ENCODE data around the gene KRT8. TPM values are rescaled to one million over a fixed set of nuclear protein-coding genes. Genes with fewer than 3 reads are reported as not detected.
A peak's percentile ranks its signal among the peaks of the same experiment; 100 is the strongest.

KRT8 gene
- total and polyA plus RNA-seq, 2 of the 13 experiments (the other 11 are each of a cell fraction or from before 2014, with no cell fraction given) = 498 to 718 TPM

DNA sequence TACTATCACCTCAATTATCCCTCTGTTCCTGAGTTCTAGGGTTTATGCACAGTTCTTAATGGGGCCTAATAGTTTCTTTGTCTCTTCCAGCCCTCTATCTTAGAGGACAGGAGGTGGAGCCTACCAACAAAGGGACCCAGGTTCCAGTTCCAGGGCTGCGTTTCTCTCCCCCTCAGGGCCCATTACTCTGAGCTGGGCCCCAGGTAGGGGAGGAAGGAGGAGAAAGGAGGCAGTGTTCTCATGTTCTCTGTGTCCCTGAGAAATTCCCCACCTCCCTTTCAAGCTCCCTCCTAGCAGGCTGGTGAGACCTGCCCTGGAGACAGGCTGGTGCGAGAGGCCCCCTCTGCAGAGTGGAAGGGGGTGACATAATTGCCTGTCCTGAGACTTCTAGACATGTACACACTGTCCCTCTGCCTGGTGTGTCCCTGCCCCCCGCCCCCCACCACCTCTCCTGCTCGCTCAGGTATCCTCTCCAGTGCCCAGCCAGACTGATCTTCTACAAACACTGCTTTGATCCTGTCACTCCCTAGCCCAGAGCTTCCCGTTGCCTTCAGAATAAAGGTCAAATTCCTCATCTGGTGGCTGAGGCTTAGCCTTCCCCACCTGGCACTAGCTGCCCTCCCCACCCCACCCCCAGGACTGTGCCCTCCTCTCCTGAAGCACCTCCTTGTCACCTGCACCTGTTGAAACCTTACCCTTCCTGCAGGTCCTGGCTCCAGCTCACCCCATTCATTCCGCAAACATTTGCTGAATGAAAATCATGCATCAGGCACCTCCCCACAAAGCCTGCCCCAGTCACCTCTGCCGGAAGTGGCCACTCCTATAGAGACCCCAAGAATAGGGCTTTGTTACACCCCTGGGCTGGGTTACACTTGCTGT is 21.1 kb upstream of the KRT8 start (continued):
- TF ChIP-seq, protein P1, sequence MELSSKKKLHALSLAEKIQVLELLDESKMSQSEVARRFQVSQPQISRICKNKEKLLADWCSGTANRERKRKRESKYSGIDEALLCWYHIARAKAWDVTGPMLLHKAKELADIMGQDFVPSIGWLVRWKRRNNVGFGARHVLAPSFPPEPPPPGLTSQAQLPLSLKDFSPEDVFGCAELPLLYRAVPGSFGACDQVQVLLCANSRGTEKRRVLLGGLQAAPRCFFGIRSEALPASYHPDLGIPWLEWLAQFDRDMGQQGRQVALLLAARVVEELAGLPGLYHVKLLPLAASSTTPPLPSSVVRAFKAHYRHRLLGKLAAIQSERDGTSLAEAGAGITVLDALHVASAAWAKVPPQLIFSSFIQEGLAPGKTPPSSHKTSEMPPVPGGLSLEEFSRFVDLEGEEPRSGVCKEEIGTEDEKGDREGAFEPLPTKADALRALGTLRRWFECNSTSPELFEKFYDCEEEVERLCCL (CRISPR knock-in tag; IDR thresholded peaks at IDR 0.05; ENCODE audit: borderline replicate concordance) = no peak
- TF ChIP-seq, protein P2, sequence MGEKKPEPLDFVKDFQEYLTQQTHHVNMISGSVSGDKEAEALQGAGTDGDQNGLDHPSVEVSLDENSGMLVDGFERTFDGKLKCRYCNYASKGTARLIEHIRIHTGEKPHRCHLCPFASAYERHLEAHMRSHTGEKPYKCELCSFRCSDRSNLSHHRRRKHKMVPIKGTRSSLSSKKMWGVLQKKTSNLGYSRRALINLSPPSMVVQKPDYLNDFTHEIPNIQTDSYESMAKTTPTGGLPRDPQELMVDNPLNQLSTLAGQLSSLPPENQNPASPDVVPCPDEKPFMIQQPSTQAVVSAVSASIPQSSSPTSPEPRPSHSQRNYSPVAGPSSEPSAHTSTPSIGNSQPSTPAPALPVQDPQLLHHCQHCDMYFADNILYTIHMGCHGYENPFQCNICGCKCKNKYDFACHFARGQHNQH (CRISPR knock-in tag; IDR thresholded peaks at IDR 0.05) = no peak
- TF ChIP-seq ZNF441 (CRISPR knock-in tag; IDR thresholded peaks at IDR 0.05; ENCODE audit: borderline replicate concordance) (no peak), ZC3H13 (CRISPR knock-in tag; IDR thresholded peaks at IDR 0.05) (0 out of 2 replicates have a peak, but pooled peaks have one; percentile 39), RCOR2 (CRISPR knock-in tag; IDR thresholded peaks at IDR 0.05) (0 out of 2 replicates have a peak, but pooled peaks have one; percentile 12)
- TF ChIP-seq, protein P3, sequence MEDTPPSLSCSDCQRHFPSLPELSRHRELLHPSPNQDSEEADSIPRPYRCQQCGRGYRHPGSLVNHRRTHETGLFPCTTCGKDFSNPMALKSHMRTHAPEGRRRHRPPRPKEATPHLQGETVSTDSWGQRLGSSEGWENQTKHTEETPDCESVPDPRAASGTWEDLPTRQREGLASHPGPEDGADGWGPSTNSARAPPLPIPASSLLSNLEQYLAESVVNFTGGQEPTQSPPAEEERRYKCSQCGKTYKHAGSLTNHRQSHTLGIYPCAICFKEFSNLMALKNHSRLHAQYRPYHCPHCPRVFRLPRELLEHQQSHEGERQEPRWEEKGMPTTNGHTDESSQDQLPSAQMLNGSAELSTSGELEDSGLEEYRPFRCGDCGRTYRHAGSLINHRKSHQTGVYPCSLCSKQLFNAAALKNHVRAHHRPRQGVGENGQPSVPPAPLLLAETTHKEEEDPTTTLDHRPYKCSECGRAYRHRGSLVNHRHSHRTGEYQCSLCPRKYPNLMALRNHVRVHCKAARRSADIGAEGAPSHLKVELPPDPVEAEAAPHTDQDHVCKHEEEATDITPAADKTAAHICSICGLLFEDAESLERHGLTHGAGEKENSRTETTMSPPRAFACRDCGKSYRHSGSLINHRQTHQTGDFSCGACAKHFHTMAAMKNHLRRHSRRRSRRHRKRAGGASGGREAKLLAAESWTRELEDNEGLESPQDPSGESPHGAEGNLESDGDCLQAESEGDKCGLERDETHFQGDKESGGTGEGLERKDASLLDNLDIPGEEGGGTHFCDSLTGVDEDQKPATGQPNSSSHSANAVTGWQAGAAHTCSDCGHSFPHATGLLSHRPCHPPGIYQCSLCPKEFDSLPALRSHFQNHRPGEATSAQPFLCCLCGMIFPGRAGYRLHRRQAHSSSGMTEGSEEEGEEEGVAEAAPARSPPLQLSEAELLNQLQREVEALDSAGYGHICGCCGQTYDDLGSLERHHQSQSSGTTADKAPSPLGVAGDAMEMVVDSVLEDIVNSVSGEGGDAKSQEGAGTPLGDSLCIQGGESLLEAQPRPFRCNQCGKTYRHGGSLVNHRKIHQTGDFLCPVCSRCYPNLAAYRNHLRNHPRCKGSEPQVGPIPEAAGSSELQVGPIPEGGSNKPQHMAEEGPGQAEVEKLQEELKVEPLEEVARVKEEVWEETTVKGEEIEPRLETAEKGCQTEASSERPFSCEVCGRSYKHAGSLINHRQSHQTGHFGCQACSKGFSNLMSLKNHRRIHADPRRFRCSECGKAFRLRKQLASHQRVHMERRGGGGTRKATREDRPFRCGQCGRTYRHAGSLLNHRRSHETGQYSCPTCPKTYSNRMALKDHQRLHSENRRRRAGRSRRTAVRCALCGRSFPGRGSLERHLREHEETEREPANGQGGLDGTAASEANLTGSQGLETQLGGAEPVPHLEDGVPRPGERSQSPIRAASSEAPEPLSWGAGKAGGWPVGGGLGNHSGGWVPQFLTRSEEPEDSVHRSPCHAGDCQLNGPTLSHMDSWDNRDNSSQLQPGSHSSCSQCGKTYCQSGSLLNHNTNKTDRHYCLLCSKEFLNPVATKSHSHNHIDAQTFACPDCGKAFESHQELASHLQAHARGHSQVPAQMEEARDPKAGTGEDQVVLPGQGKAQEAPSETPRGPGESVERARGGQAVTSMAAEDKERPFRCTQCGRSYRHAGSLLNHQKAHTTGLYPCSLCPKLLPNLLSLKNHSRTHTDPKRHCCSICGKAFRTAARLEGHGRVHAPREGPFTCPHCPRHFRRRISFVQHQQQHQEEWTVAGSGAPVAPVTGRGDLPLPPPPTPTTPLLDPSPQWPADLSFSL (CRISPR knock-in tag; IDR thresholded peaks at IDR 0.05) = no peak
- TF ChIP-seq, protein P4, sequence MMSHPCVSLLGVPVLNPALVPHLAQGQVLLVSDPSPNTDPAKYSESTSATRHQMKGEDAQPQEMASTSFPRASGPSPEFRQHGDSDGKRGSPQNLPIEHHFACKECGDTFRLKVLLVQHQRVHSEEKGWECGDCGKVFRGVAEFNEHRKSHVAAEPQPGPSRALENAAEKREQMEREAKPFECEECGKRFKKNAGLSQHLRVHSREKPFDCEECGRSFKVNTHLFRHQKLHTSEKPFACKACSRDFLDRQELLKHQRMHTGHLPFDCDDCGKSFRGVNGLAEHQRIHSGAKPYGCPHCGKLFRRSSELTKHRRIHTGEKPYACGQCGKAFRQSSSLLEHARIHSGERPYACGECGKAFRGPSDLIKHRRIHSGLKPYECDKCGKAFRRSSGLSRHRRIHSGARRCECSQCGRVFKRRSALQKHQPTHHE (CRISPR knock-in tag; IDR thresholded peaks at IDR 0.05; ENCODE audit: borderline replicate concordance) = no peak
- TF ChIP-seq, protein P5, sequence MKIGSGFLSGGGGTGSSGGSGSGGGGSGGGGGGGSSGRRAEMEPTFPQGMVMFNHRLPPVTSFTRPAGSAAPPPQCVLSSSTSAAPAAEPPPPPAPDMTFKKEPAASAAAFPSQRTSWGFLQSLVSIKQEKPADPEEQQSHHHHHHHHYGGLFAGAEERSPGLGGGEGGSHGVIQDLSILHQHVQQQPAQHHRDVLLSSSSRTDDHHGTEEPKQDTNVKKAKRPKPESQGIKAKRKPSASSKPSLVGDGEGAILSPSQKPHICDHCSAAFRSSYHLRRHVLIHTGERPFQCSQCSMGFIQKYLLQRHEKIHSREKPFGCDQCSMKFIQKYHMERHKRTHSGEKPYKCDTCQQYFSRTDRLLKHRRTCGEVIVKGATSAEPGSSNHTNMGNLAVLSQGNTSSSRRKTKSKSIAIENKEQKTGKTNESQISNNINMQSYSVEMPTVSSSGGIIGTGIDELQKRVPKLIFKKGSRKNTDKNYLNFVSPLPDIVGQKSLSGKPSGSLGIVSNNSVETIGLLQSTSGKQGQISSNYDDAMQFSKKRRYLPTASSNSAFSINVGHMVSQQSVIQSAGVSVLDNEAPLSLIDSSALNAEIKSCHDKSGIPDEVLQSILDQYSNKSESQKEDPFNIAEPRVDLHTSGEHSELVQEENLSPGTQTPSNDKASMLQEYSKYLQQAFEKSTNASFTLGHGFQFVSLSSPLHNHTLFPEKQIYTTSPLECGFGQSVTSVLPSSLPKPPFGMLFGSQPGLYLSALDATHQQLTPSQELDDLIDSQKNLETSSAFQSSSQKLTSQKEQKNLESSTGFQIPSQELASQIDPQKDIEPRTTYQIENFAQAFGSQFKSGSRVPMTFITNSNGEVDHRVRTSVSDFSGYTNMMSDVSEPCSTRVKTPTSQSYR (CRISPR knock-in tag; IDR thresholded peaks at IDR 0.05; ENCODE audit: borderline replicate concordance) = peak; percentile 73
- TF ChIP-seq, protein P6, sequence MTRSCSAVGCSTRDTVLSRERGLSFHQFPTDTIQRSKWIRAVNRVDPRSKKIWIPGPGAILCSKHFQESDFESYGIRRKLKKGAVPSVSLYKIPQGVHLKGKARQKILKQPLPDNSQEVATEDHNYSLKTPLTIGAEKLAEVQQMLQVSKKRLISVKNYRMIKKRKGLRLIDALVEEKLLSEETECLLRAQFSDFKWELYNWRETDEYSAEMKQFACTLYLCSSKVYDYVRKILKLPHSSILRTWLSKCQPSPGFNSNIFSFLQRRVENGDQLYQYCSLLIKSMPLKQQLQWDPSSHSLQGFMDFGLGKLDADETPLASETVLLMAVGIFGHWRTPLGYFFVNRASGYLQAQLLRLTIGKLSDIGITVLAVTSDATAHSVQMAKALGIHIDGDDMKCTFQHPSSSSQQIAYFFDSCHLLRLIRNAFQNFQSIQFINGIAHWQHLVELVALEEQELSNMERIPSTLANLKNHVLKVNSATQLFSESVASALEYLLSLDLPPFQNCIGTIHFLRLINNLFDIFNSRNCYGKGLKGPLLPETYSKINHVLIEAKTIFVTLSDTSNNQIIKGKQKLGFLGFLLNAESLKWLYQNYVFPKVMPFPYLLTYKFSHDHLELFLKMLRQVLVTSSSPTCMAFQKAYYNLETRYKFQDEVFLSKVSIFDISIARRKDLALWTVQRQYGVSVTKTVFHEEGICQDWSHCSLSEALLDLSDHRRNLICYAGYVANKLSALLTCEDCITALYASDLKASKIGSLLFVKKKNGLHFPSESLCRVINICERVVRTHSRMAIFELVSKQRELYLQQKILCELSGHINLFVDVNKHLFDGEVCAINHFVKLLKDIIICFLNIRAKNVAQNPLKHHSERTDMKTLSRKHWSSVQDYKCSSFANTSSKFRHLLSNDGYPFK (CRISPR knock-in tag; IDR thresholded peaks at IDR 0.05; ENCODE audit: borderline replicate concordance) = no peak
